Colonic mucosa (tissue), 4 donors: ENCODE results near the gene BCAS3. TPM values are rescaled to one million over a fixed set of nuclear protein-coding genes. Genes with fewer than 3 reads are reported as not detected.
"Not testable (repeated sequence)": the region's sequence is repeated elsewhere in the genome, so short reads cannot be mapped to it uniquely, and the experiment has no call there.

Experiments used
- DNase-seq: peaks from one replicate; pipeline ENCODE4 v3.0.0-alpha.2; 2020
- H3K27ac ChIP-seq: fragments of 200-600 bp; one replicate; pipeline ENCODE4 v1.8.0; 2021
- H3K27me3 ChIP-seq: fragments of 200-600 bp; one replicate; pipeline ENCODE4 v1.8.0; 2021
- H3K36me3 ChIP-seq: fragments of 200-600 bp; one replicate; pipeline ENCODE4 v1.8.0; 2021
- H3K4me1 ChIP-seq: fragments of 200-600 bp; one replicate; pipeline ENCODE4 v1.8.0; 2021; ENCODE audit warnings: mild to moderate bottlenecking
- H3K4me3 ChIP-seq: fragments of 200-600 bp; one replicate; pipeline ENCODE4 v1.8.0; 2021
- H3K9ac ChIP-seq, 2 donors: one replicate each; pipeline ENCODE4 v1.7.0; 2013; ENCODE audit warnings: control low read depth in 2 of 2, low read depth in 2 of 2, low read length in 2 of 2
- H3K9me3 ChIP-seq: fragments of 200-600 bp; one replicate; pipeline ENCODE4 v1.8.0; 2021
- CTCF ChIP-seq: fragments of 200-600 bp; IDR thresholded peaks from one replicate; pipeline ENCODE4 v1.8.0; 2022; ENCODE audit warnings: antibody characterized with exemption, mild to moderate bottlenecking
- intact Hi-C: fragments of 100-400 bp; cut with DNase I; formaldehyde crosslinking; loops from one replicate; pipeline ENCODE4 v1.14.1; 2022
- total RNA-seq, 2 donors: library from RNA; stranded (reverse); fragmentation: NEBNext Ultra II Directional in 1 of 2; extraction: Animal tissue kit (Norgen Biotek cat#: 25700) in 1 of 2; gene quantifications; one replicate each; pipeline ENCODE4 v1.2.1, GENCODE V29; 2021
- donor health status: healthy.
- donor health status: DM: no; HTN: no; CAD: no.
- donor health status: DM: no; HTN: no; CAD: no.

Gene BCAS3
- total RNA-seq, 2 donors from 2014 or later = 11.0 to 17.8 TPM

GRCh38 chr17:61040666-61041065 is 363.0 kb downstream of the BCAS3 start:
- H3K27me3 ChIP-seq = no peaks in the 10 kb centered on the region
- TF ChIP-seq CTCF = no peak

DNA sequence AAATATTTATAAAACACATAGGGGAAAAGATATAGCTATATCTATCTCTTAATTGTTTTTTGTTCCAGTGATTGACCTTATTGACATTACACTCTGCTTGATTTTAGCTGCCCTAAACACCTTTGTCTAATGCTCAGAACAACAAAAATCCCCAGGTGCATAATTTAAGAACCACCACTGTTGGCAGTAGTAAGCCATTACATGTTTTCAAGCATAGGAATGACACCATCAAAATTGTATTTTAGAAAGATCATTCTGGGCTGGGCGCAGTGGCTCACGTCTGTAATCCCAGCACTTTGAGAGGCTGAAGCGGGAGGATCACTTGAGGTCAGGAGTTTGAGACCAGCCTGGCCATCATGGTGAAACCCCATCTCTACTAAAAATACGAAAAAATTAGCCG is 364.7 kb downstream of the BCAS3 start:
- H3K27ac ChIP-seq, H3K4me3 ChIP-seq, H3K27me3 ChIP-seq, H3K9ac ChIP-seq, DNase-seq, H3K9me3 ChIP-seq, H3K36me3 ChIP-seq, H3K4me1 ChIP-seq, intact Hi-C loops: not testable (repeated sequence)

More at GRCh38 chr17:61040666-61041065, 363.0 kb downstream of the BCAS3 start:
- no peak for DNase-seq
- intact Hi-C loops = no loop called here
- H3K4me1 ChIP-seq = no peaks in the 10 kb centered on the region
- H3K4me3 ChIP-seq = no peak overlapping the region
- no peak overlapping the region for H3K9ac ChIP-seq
- no peaks in the 10 kb centered on the region for H3K36me3 ChIP-seq
- no peak overlapping the region for H3K27ac ChIP-seq
- H3K9me3 ChIP-seq = no peaks in the 10 kb centered on the region

- H3K36me3 ChIP-seq = no peaks in the 10 kb centered on the region
- no peak for DNase-seq
- H3K27ac ChIP-seq = no peak overlapping the region
- no peak for TF ChIP-seq CTCF
- no peaks in the 10 kb centered on the region for H3K4me1 ChIP-seq
- no peak overlapping the region for H3K9ac ChIP-seq
- no peaks in the 10 kb centered on the region for H3K27me3 ChIP-seq
- no peak overlapping the region for H3K4me3 ChIP-seq
- no peaks in the 10 kb centered on the region for H3K9me3 ChIP-seq
- intact Hi-C loops = no loop called here
These were observed 369.9 kb downstream of the BCAS3 start for GRCh38 chr17:61047515-61047914.

- no peaks in the 10 kb centered on the region for H3K27me3 ChIP-seq
- no peak overlapping the region for H3K27ac ChIP-seq
- no peak overlapping the region for H3K9ac ChIP-seq
- H3K9me3 ChIP-seq = no peaks in the 10 kb centered on the region
- no peak for TF ChIP-seq CTCF
- H3K4me1 ChIP-seq = no peaks in the 10 kb centered on the region
- H3K36me3 ChIP-seq = no peaks in the 10 kb centered on the region
- no peak overlapping the region for H3K4me3 ChIP-seq
- DNase-seq = no peak
- intact Hi-C loops = no loop called here
These were observed 370.9 kb downstream of the BCAS3 start for GRCh38 chr17:61048376-61049106.

GRCh38 chr17:61053469-61053868 is 375.8 kb downstream of the BCAS3 start:
- H3K4me3 ChIP-seq = no peak overlapping the region
- DNase-seq = no peak
- no peak overlapping the region for H3K9ac ChIP-seq
- no peaks in the 10 kb centered on the region for H3K4me1 ChIP-seq
- no peak overlapping the region for H3K27ac ChIP-seq
- intact Hi-C loops = no loop called here
- H3K9me3 ChIP-seq = no peaks in the 10 kb centered on the region
- TF ChIP-seq CTCF = no peak
- H3K36me3 ChIP-seq = no peaks in the 10 kb centered on the region
- H3K27me3 ChIP-seq = no peaks in the 10 kb centered on the region

- H3K4me1 ChIP-seq = no peaks in the 10 kb centered on the region
- H3K9me3 ChIP-seq = no peaks in the 10 kb centered on the region
- H3K36me3 ChIP-seq = no peaks in the 10 kb centered on the region
- no peak overlapping the region for H3K27ac ChIP-seq
- DNase-seq = no peak
- no peaks in the 10 kb centered on the region for H3K27me3 ChIP-seq
- H3K9ac ChIP-seq = no peak overlapping the region
- no peak overlapping the region for H3K4me3 ChIP-seq
- intact Hi-C loops = no loop called here
- TF ChIP-seq CTCF = no peak
These were observed 376.8 kb downstream of the BCAS3 start for GRCh38 chr17:61054436-61054835.
